Measurements from ENCODE around the gene DYRK4. TPM values are rescaled to one million over a fixed set of nuclear protein-coding genes. Genes with fewer than 3 reads are reported as not detected.

The DYRK4 gene
- total RNA-seq, 4 donors from 2014 or later = 13.0 to 32.6 (median 18.1) TPM

DNA sequence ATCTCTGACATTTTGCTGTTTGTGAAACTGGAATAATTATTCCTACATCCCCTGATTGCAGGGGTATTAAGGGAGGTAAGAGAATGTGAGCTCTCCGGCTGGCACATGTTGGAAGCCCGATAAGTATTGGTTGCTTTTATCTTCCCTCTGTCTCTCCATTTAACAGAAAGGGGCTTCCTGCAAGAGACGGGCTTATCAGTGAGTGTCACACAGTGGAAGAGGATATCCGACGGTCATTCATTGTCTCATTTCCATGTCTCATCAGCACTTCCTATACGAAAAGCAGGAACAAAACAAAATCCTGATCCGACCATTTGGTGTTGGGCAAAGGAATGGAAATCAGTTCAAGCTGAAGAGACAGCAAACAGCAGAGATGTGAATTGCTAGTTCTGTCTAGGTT, 10.7 kb downstream of the DYRK4 start:
- Histone ChIP-seq H3K4me1 (no peaks in the 10 kb centered on the region), H3K9me3 (no peaks in the 10 kb centered on the region), H3K36me3 (no peaks in the 10 kb centered on the region), H3K27ac (no peak overlapping the region), H3K27me3 (peaks cover 0 to 15% (median 0%) of the 10 kb centered on the region in 4 donors), H3K4me3 (no peak overlapping the region)
- WGBS, 2 donors = 59 to 69% methylated on average over 7 of the region's 7 CpGs
- TF ChIP-seq, protein P1, sequence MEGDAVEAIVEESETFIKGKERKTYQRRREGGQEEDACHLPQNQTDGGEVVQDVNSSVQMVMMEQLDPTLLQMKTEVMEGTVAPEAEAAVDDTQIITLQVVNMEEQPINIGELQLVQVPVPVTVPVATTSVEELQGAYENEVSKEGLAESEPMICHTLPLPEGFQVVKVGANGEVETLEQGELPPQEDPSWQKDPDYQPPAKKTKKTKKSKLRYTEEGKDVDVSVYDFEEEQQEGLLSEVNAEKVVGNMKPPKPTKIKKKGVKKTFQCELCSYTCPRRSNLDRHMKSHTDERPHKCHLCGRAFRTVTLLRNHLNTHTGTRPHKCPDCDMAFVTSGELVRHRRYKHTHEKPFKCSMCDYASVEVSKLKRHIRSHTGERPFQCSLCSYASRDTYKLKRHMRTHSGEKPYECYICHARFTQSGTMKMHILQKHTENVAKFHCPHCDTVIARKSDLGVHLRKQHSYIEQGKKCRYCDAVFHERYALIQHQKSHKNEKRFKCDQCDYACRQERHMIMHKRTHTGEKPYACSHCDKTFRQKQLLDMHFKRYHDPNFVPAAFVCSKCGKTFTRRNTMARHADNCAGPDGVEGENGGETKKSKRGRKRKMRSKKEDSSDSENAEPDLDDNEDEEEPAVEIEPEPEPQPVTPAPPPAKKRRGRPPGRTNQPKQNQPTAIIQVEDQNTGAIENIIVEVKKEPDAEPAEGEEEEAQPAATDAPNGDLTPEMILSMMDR (IDR thresholded peaks at IDR 0.05) = no peak
- no peak for TF ChIP-seq POLR2A (IDR thresholded peaks at IDR 0.05)
- no peak for DNase-seq
- intact Hi-C loops (cut with DNase I) = no loop called here

DNA sequence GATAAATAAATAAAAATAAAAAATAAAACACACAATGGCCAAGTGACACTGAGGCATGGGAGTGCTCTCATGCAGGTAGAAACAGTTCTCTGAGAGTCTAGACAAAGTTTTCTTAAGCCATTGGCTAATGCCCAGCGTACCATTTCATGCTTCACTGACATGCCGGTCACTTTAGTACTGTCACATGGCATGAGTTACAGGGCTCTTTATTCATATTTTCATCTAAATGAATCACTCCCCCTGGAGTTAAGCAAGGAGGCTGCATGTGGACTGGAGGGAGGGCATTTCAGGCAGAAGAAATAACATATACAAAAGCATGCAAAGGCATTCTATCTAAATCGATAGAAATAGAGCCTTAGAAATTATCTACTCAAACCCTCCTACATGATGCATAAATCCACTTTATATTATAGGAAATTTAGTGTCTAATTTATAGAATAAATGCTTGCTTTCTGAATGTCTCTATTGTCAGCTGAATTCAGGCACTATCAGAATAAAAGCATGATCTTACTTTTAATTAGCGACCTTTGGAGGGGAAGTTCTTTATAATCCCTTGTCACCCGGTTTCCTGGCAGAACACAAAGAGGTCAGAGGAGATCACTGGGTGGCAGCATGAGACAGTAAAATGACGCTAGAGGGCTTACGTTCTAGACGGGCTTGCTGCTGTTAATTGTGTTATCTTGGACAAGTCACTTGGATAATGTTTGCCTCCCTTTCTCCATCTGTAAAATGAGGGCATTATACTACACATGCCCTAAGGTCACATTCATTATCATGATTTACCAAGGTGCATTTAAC, 17.5 kb downstream of the DYRK4 start:
- H3K27ac ChIP-seq = no peak overlapping the region
- no peaks in the 10 kb centered on the region for H3K9me3 ChIP-seq
- no peak for TF ChIP-seq POLR2A (IDR thresholded peaks at IDR 0.05)
- TF ChIP-seq, protein P1 (IDR thresholded peaks at IDR 0.05) = peak in 1 of 6 experiments; percentile 11
- intact Hi-C loops (cut with DNase I) = no loop called here
- peaks cover 0 to 38% (median 2%) of the 10 kb centered on the region in 4 donors for H3K27me3 ChIP-seq
- no peak overlapping the region for H3K4me3 ChIP-seq
- WGBS, 2 donors = 39 to 41% methylated on average over 8 of the region's 8 CpGs
- no peaks in the 10 kb centered on the region for H3K36me3 ChIP-seq
- no peak for DNase-seq
- H3K4me1 ChIP-seq = no peaks in the 10 kb centered on the region

DNA sequence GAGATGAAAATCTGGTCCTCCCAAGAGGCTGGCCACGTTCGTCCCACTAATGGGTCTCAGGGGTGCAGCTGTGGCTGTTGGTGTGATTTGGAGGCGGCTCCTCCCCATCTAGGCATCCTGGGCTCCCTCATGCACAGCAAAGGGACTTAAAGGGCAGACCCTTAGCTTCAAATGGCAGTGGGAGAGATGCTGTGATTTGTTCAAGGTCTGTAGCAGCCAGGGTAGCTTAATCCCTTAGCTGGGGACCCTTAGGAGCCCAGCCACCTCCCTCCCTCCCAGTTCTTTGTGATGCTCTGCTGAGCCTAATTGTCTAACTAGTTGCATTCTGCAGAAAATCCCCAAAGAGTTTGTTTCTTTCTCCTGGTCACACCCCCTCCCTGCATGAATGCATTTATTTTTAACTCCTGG, 18.3 kb downstream of the DYRK4 start:
- no peaks in the 10 kb centered on the region for H3K9me3 ChIP-seq
- intact Hi-C loops (cut with DNase I) = no loop called here
- H3K4me3 ChIP-seq = no peak overlapping the region
- H3K4me1 ChIP-seq = no peaks in the 10 kb centered on the region
- TF ChIP-seq, protein P1 (IDR thresholded peaks at IDR 0.05) = no peak
- TF ChIP-seq POLR2A (IDR thresholded peaks at IDR 0.05) = no peak
- H3K27me3 ChIP-seq = peaks cover 0 to 45% (median 2%) of the 10 kb centered on the region in 4 donors
- DNase-seq = no peak
- no peak overlapping the region for H3K27ac ChIP-seq
- no peaks in the 10 kb centered on the region for H3K36me3 ChIP-seq
- 64% methylated on average over 3 of the region's 3 CpGs; no CpG with 5 or more reads in 1 of the 2 donors for WGBS, 2 donors

DNA sequence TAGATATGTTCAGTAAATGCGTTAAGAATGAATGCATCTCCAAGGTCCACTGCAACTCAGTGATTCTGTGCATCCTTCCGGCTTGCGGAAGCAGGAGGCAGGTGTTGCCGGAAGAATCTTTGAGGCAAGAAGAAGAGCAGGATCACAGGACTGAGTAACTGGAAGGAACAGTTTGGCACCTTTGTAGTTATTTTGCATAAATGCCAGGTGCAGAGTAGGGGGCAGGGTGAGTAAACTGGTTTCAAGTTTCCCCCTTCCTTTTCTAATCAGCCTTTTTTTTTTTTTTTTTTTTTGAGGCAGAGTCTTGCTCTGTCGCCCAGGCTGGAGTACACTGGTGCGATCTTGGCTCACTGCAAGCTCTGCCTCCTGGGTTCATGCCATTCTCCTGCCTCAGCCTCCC, 22.3 kb downstream of the DYRK4 start:
- Histone ChIP-seq H3K4me3 (no peak overlapping the region), H3K27ac (no peak overlapping the region), H3K9me3 (no peaks in the 10 kb centered on the region), H3K36me3 (no peaks in the 10 kb centered on the region), H3K4me1 (no peaks in the 10 kb centered on the region), H3K27me3 (peaks cover 0 to 51% (median 0%) of the 10 kb centered on the region in 4 donors)
- 75 to 80% methylated on average over 5 to 6 of the region's 6 CpGs for WGBS, 2 donors
- DNase-seq = no peak
- TF ChIP-seq, protein P1 (IDR thresholded peaks at IDR 0.05) = no peak
- TF ChIP-seq POLR2A (IDR thresholded peaks at IDR 0.05) = no peak
- intact Hi-C loops (cut with DNase I) = no loop called here

DNA sequence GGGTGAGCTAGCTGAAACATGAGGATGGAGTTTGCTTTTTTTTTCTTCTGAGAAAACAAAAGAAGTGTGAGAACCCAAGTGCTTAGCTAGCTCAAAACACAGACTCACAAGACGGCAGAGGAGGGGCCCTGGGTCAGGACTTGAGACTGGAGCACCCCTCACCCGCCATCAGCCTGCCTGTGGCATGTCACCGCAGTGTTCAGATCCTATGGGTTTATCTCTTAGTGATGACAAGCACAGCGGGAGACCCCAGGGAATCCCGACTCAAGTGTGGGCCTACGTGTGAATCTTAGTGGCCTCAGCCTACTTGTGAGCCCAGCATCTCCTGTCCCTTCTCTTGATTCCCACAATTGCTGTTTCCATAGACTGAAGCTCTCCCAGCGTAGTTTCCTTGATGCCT, 22.9 kb downstream of the DYRK4 start:
- DNase-seq = no peak
- no peaks in the 10 kb centered on the region for H3K9me3 ChIP-seq
- intact Hi-C loops (cut with DNase I) = no loop called here
- no peak overlapping the region for H3K27ac ChIP-seq
- H3K4me1 ChIP-seq = no peaks in the 10 kb centered on the region
- peaks cover 0 to 50% (median 0%) of the 10 kb centered on the region in 4 donors for H3K27me3 ChIP-seq
- 65 to 70% methylated on average over 6 to 7 of the region's 7 CpGs for WGBS, 2 donors
- TF ChIP-seq, protein P1 (IDR thresholded peaks at IDR 0.05) = no peak
- TF ChIP-seq POLR2A (IDR thresholded peaks at IDR 0.05) = no peak
- no peak overlapping the region for H3K4me3 ChIP-seq
- no peaks in the 10 kb centered on the region for H3K36me3 ChIP-seq
